K562 (cell line): ENCODE data around the gene HGS. TPM values are rescaled to one million over a fixed set of nuclear protein-coding genes. Genes with fewer than 3 reads are reported as not detected.

Source experiments
- MTA1 ChIP-seq: fragments of 450-650 bp; IDR thresholded peaks from 2 replicates; pipeline ENCODE4 v1.6.1; 2017; ENCODE audit warnings: borderline replicate concordance
- RBM25 ChIP-seq: fragments of 200-400 bp; formaldehyde crosslinking; IDR thresholded peaks from 2 replicates; pipeline ENCODE4 v1.6.1; 2018; ENCODE audit warnings: low read length, low read depth, moderate library complexity; ENCODE audit not compliant: severe bottlenecking
- U2AF1 ChIP-seq: fragments of 200-400 bp; formaldehyde crosslinking; optimal IDR thresholded peaks from 2 replicates; pipeline ENCODE3; 2017; ENCODE audit warnings: mild to moderate bottlenecking, low read depth, low read length, moderate library complexity
- ZC3H11A ChIP-seq: IDR thresholded peaks from 2 replicates; pipeline ENCODE4 v1.6.1; 2012; ENCODE audit warnings: low read depth, low read length, improper control_type of control experiment
- ZNF77 ChIP-seq: fragments of 250-450 bp; sonication (Bioruptor Pico); IDR thresholded peaks from 2 replicates; pipeline ENCODE4 v1.5.0; 2020
- polyA plus RNA-seq, 8 experiments: library from polyadenylated mRNA; depleted of rRNA in 4 of 8; stranded (reverse) in 5 of 8; unstranded in 3 of 8; fragments of >200 nt; fragmentation: Nextera tagmentation in 2 of 8; fragmentation: Illumina TruSeq in 1 of 8; extraction: Ambion mirVana in 2 of 8; extraction: Trizol in 1 of 8; gene quantifications; 2 replicates each; pipeline versions ENCODE4 v1.2.1 to v1.2.3, GENCODE V29; 2011 to 2014; ENCODE audit warnings: inconsistent platforms in 1 of 8, missing spikeins in 1 of 8
- total RNA-seq, 7 experiments: library from RNA; depleted of rRNA in 6 of 7; stranded (reverse); fragments of >200 nt in 6 of 7; fragmentation: Illumina TruSeq in 2 of 7; extraction: Trizol in 2 of 7; gene quantifications; 2 replicates each; pipeline versions ENCODE4 v1.2.1 to v1.2.3, GENCODE V29; 2011 to 2021; ENCODE audit warnings: low replicate concordance in 1 of 7
- TF ChIP-seq, protein P1 (sequence below): IDR thresholded peaks from 2 replicates; pipeline ENCODE4 v1.6.1; 2011; ENCODE audit warnings: borderline replicate concordance, low read depth, mild to moderate bottlenecking, moderate library complexity, low read length; ENCODE audit not compliant: insufficient read depth, poor library complexity, severe bottlenecking
- TF ChIP-seq, protein P2 (sequence below): sonication (generic); formaldehyde crosslinking; IDR thresholded peaks from 2 replicates; pipeline ENCODE4 v1.8.0; 2022; ENCODE audit warnings: mild to moderate bottlenecking, missing genetic modification reagents, borderline replicate concordance
- TF ChIP-seq, protein P3 (sequence below), 2 experiments: fragments of 450-650 bp in 1 of 2; sonication (generic) in 1 of 2; formaldehyde crosslinking in 1 of 2; IDR thresholded peaks; 2 replicates each; pipeline versions ENCODE4 v1.7.1 to v1.9.0; 2016 to 2022; ENCODE audit warnings: inconsistent platforms in 1 of 2, mild to moderate bottlenecking in 1 of 2, missing genetic modification reagents in 1 of 2

The HGS gene
- total and polyA plus RNA-seq, 9 of the 15 experiments (the other 6 are each of a cell fraction or from before 2014, with no cell fraction given), result 3.9 to 176 (median 77.1) TPM

DNA sequence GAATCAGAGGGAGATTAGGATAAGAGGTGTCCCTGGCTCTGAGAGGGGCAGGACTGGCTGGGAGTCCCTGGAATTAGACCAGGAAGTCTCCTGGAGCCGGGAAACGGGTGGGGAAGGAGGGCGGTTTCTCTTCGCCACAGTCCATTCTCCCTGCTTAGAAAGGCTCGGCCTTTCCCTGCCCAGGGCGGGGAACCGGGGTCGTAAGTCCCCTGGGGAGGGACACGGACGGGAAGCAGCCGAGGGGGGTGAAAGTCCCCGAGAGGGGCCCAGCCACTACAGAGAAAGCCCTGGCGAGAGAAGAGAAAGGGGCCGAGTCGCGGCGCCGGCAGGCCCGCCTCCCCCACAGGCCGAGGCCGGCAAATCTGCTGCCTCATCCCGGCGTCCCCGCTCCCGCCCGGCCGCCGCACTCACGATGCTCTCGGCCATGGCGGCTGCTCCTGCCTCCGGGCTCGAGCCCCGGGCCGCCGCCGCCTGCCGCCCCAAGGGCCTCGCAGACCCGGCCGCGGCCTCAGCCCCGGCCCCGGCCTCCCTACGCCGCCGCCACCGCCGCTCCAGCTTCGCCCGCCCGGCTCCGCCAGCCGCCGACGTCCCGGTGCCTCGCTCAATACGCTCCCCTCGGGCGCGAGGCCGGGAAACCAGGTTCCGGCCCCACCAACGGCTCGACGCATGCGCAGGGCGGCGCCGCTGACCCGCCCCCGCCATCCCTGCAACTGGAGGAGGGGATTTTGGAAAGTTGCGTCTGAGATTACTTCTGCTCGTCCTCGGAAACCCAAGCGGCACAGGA lies 47.1 kb upstream of the HGS start, which contains the start of the genes NPLOC4 and TSPAN10 (continued):
- TF ChIP-seq, protein P1, sequence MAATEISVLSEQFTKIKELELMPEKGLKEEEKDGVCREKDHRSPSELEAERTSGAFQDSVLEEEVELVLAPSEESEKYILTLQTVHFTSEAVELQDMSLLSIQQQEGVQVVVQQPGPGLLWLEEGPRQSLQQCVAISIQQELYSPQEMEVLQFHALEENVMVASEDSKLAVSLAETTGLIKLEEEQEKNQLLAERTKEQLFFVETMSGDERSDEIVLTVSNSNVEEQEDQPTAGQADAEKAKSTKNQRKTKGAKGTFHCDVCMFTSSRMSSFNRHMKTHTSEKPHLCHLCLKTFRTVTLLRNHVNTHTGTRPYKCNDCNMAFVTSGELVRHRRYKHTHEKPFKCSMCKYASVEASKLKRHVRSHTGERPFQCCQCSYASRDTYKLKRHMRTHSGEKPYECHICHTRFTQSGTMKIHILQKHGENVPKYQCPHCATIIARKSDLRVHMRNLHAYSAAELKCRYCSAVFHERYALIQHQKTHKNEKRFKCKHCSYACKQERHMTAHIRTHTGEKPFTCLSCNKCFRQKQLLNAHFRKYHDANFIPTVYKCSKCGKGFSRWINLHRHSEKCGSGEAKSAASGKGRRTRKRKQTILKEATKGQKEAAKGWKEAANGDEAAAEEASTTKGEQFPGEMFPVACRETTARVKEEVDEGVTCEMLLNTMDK, result no peak
- TF ChIP-seq ZNF77, result no peak
- TF ChIP-seq, protein P2, sequence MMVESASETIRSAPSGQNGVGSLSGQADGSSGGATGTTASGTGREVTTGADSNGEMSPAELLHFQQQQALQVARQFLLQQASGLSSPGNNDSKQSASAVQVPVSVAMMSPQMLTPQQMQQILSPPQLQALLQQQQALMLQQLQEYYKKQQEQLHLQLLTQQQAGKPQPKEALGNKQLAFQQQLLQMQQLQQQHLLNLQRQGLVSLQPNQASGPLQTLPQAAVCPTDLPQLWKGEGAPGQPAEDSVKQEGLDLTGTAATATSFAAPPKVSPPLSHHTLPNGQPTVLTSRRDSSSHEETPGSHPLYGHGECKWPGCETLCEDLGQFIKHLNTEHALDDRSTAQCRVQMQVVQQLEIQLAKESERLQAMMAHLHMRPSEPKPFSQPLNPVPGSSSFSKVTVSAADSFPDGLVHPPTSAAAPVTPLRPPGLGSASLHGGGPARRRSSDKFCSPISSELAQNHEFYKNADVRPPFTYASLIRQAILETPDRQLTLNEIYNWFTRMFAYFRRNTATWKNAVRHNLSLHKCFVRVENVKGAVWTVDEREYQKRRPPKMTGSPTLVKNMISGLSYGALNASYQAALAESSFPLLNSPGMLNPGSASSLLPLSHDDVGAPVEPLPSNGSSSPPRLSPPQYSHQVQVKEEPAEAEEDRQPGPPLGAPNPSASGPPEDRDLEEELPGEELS (CRISPR knock-in tag), result no peak
- TF ChIP-seq MTA1, result no peak
- TF ChIP-seq RBM25, result peak; percentile 26
- TF ChIP-seq, protein P3, sequence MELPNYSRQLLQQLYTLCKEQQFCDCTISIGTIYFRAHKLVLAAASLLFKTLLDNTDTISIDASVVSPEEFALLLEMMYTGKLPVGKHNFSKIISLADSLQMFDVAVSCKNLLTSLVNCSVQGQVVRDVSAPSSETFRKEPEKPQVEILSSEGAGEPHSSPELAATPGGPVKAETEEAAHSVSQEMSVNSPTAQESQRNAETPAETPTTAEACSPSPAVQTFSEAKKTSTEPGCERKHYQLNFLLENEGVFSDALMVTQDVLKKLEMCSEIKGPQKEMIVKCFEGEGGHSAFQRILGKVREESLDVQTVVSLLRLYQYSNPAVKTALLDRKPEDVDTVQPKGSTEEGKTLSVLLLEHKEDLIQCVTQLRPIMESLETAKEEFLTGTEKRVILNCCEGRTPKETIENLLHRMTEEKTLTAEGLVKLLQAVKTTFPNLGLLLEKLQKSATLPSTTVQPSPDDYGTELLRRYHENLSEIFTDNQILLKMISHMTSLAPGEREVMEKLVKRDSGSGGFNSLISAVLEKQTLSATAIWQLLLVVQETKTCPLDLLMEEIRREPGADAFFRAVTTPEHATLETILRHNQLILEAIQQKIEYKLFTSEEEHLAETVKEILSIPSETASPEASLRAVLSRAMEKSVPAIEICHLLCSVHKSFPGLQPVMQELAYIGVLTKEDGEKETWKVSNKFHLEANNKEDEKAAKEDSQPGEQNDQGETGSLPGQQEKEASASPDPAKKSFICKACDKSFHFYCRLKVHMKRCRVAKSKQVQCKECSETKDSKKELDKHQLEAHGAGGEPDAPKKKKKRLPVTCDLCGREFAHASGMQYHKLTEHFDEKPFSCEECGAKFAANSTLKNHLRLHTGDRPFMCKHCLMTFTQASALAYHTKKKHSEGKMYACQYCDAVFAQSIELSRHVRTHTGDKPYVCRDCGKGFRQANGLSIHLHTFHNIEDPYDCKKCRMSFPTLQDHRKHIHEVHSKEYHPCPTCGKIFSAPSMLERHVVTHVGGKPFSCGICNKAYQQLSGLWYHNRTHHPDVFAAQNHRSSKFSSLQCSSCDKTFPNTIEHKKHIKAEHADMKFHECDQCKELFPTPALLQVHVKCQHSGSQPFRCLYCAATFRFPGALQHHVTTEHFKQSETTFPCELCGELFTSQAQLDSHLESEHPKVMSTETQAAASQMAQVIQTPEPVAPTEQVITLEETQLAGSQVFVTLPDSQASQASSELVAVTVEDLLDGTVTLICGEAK (IDR thresholded peaks at IDR 0.05), result peak; percentile 89
- TF ChIP-seq, protein P3 (CRISPR knock-in tag; IDR thresholded peaks at IDR 0.05), result no peak
- peak; percentile 67 for TF ChIP-seq U2AF1
- peak; percentile 82 for TF ChIP-seq ZC3H11A
